Liver (tissue), 9 donors: ENCODE data around the gene WRAP73. TPM values are rescaled to one million over a fixed set of nuclear protein-coding genes. Genes with fewer than 3 reads are reported as not detected.

Experiments used
- DNase-seq: peaks from one replicate; pipeline ENCODE4 v3.0.0-alpha.2; 2017; ENCODE audit warnings: low spot score
- H3K27ac ChIP-seq, 2 donors: one replicate each; pipeline ENCODE4 v1.7.0; 2013; ENCODE audit warnings: inconsistent platforms in 2 of 2, low read length in 2 of 2, control low read depth in 1 of 2, low read depth in 1 of 2, mild to moderate bottlenecking in 1 of 2
- H3K27me3 ChIP-seq, 4 donors: one replicate each; pipeline versions ENCODE4 v1.6.1 to v1.7.0; 2013; ENCODE audit warnings: low read length in 3 of 4, inconsistent platforms in 1 of 4, mild to moderate bottlenecking in 1 of 4, moderate library complexity in 1 of 4; ENCODE audit not compliant: control insufficient read depth in 4 of 4, insufficient read depth in 4 of 4
- H3K36me3 ChIP-seq, 4 donors: one replicate each; pipeline versions ENCODE4 v1.6.1 to v1.7.0; 2013; ENCODE audit warnings: low read length in 3 of 4, mild to moderate bottlenecking in 3 of 4, low read depth in 1 of 4, moderate library complexity in 1 of 4; ENCODE audit not compliant: control insufficient read depth in 4 of 4, insufficient read depth in 3 of 4
- H3K4me1 ChIP-seq, 4 donors: one replicate each; pipeline versions ENCODE4 v1.6.1 to v1.7.0; 2013; ENCODE audit warnings: low read length in 3 of 4, mild to moderate bottlenecking in 3 of 4, moderate library complexity in 1 of 4; ENCODE audit not compliant: control insufficient read depth in 4 of 4, insufficient read depth in 4 of 4
- H3K4me3 ChIP-seq, 3 donors: one replicate each; pipeline versions ENCODE4 v1.6.1 to v1.7.0; 2013; ENCODE audit warnings: low read length in 3 of 3, control low read depth in 1 of 3, low read depth in 1 of 3, mild to moderate bottlenecking in 1 of 3
- H3K9ac ChIP-seq, 2 donors: one replicate each; pipeline ENCODE4 v1.7.0; 2013; ENCODE audit warnings: low read length in 2 of 2, mild to moderate bottlenecking in 2 of 2, moderate library complexity in 2 of 2, control low read depth in 1 of 2, low read depth in 1 of 2
- H3K9me3 ChIP-seq, 4 donors: one replicate each; pipeline versions ENCODE4 v1.6.1 to v1.7.0; 2013; ENCODE audit warnings: low read length in 3 of 4; ENCODE audit not compliant: control insufficient read depth in 4 of 4
- EGR1 ChIP-seq, 2 donors: IDR thresholded peaks; 2 replicates each; pipeline ENCODE4 v1.6.1; 2016 to 2018; ENCODE audit warnings: antibody characterized with exemption in 2 of 2, low read depth in 2 of 2
- FOXA1 ChIP-seq: IDR thresholded peaks from 2 replicates; pipeline ENCODE4 v1.6.1; 2016; ENCODE audit warnings: antibody characterized with exemption
- FOXA2 ChIP-seq: IDR thresholded peaks from 2 replicates; pipeline ENCODE4 v1.6.1; 2016; ENCODE audit warnings: antibody characterized with exemption
- GABPA ChIP-seq, 2 donors: IDR thresholded peaks in 1 of 2; conservative IDR thresholded peaks in 1 of 2; 2 replicates each; pipeline ENCODE4 v1.6.1; 2016; ENCODE audit warnings: antibody characterized with exemption in 2 of 2, mild to moderate bottlenecking in 1 of 2, moderate library complexity in 1 of 2
- HNF4A ChIP-seq, 2 donors: conservative IDR thresholded peaks; 2 replicates each; pipeline ENCODE4 v1.6.1; 2016; ENCODE audit warnings: antibody characterized with exemption in 2 of 2, mild to moderate bottlenecking in 2 of 2
- HNF4G ChIP-seq: IDR thresholded peaks from 2 replicates; pipeline ENCODE4 v1.6.1; 2016; ENCODE audit warnings: antibody characterized with exemption
- JUND ChIP-seq, 2 donors: IDR thresholded peaks; 2 replicates each; pipeline ENCODE4 v1.6.1; 2016; ENCODE audit warnings: antibody characterized with exemption in 2 of 2
- NR2F2 ChIP-seq: IDR thresholded peaks from 2 replicates; pipeline ENCODE4 v1.6.1; 2016; ENCODE audit warnings: antibody characterized with exemption
- RAD21 ChIP-seq, 2 donors: IDR thresholded peaks; 2 replicates each; pipeline ENCODE4 v1.6.1; 2016; ENCODE audit warnings: antibody characterized with exemption in 2 of 2, mild to moderate bottlenecking in 2 of 2
- RXRA ChIP-seq, 2 donors: IDR thresholded peaks; 2 replicates each; pipeline ENCODE4 v1.6.1; 2017 to 2018; ENCODE audit warnings: antibody characterized with exemption in 2 of 2, mild to moderate bottlenecking in 1 of 2
- SP1 ChIP-seq: IDR thresholded peaks from 2 replicates; pipeline ENCODE4 v1.6.1; 2018; ENCODE audit warnings: antibody characterized with exemption, mild to moderate bottlenecking
- TAF1 ChIP-seq: conservative IDR thresholded peaks from 2 replicates; pipeline ENCODE4 v1.6.1; 2016; ENCODE audit warnings: antibody characterized with exemption, mild to moderate bottlenecking
- YY1 ChIP-seq: IDR thresholded peaks from 2 replicates; pipeline ENCODE4 v1.6.1; 2016; ENCODE audit warnings: antibody characterized with exemption, mild to moderate bottlenecking
- WGBS: extraction: QIAGEN DNeasy Blood & Tissue Kit; methylation state at CpG from one replicate; pipeline ENCODE4 v1.1.7; 2013; 5-methylcytosine and 5-hydroxymethylcytosine counted together
- polyA plus RNA-seq, 2 donors: library from polyadenylated mRNA; stranded (reverse) in 1 of 2; unstranded in 1 of 2; fragments of 200-250 nt in 1 of 2; fragments of >200 nt in 1 of 2; fragmentation: Nextera tagmentation in 1 of 2; extraction: Ambion mirVana in 1 of 2; gene quantifications; one replicate each; pipeline versions ENCODE4 v1.2.1 to v1.2.3, GENCODE V29; 2013 to 2015
- total RNA-seq, 2 donors: library from RNA; depleted of rRNA; stranded (reverse); fragments of >200 nt; gene quantifications; one replicate each; pipeline ENCODE4 v1.2.3, GENCODE V29; 2014
- TF ChIP-seq, protein P1 (sequence below): fragments of 150-350 bp; IDR thresholded peaks from 2 replicates; pipeline ENCODE4 v1.5.1; 2017; ENCODE audit warnings: improper control_type of control experiment, low read depth, low read length; ENCODE audit not compliant: missing input control
- TF ChIP-seq, protein P2 (sequence below): IDR thresholded peaks from 2 replicates; pipeline ENCODE4 v1.6.1; 2016; ENCODE audit warnings: antibody characterized with exemption
- TF ChIP-seq, protein P3 (sequence below): IDR thresholded peaks from 2 replicates; pipeline ENCODE4 v1.6.1; 2016; ENCODE audit warnings: antibody characterized with exemption
- TF ChIP-seq, protein P4 (sequence below): IDR thresholded peaks from 2 replicates; pipeline ENCODE4 v1.6.1; 2016; ENCODE audit warnings: antibody characterized with exemption
- donor health status: healthy.
- donor health status: healthy.
- donor health status: healthy.
- donor health status: healthy.
- donor health status: healthy.

The WRAP73 gene
- total and polyA plus RNA-seq, 4 donors: 7.6 to 14.6 (median 10.0) TPM

DNA sequence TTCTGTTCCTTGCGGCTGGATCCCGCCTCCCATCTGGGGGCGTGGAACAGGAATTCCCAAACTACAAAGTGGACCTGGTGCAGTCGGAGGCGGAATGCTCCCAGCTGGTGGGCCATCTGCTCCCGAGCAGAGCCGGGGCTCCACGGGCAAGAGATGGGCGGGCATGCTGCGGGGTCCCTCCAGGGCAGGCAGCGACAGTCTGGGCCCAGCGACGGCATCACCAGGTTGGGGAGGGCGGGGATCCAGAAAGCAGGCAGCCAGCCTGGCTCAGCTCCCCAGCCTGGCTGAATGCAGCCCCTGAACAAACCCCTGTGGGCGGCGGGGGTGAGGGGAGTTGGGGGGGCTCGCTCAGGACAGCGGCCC is 42.2 kb downstream of the WRAP73 start:
- H3K27me3 ChIP-seq: peaks cover 0 to 2% (median 0%) of the 10 kb centered on the region in 4 donors
- DNase-seq: no peak
- no peak overlapping the region for H3K4me3 ChIP-seq
- H3K9ac ChIP-seq: no peak overlapping the region
- peaks cover 0 to 1% (median 0%) of the 10 kb centered on the region in 4 donors for H3K36me3 ChIP-seq
- no peaks in the 10 kb centered on the region for H3K9me3 ChIP-seq
- 87% methylated on average over 18 of the region's 18 CpGs for WGBS
- H3K4me1 ChIP-seq: peaks cover 5 to 8% (median 6%) of the 10 kb centered on the region in 4 donors
- TF ChIP-seq NR2F2 (no peak), HNF4A (conservative IDR thresholded peaks at IDR 0.05) (no peak), TAF1 (no peak), FOXA2 (no peak), RXRA (IDR thresholded peaks at IDR 0.05) (no peak), RAD21 (IDR thresholded peaks at IDR 0.05) (no peak), FOXA1 (no peak), YY1 (no peak)
- no peak overlapping the region for H3K27ac ChIP-seq

DNA sequence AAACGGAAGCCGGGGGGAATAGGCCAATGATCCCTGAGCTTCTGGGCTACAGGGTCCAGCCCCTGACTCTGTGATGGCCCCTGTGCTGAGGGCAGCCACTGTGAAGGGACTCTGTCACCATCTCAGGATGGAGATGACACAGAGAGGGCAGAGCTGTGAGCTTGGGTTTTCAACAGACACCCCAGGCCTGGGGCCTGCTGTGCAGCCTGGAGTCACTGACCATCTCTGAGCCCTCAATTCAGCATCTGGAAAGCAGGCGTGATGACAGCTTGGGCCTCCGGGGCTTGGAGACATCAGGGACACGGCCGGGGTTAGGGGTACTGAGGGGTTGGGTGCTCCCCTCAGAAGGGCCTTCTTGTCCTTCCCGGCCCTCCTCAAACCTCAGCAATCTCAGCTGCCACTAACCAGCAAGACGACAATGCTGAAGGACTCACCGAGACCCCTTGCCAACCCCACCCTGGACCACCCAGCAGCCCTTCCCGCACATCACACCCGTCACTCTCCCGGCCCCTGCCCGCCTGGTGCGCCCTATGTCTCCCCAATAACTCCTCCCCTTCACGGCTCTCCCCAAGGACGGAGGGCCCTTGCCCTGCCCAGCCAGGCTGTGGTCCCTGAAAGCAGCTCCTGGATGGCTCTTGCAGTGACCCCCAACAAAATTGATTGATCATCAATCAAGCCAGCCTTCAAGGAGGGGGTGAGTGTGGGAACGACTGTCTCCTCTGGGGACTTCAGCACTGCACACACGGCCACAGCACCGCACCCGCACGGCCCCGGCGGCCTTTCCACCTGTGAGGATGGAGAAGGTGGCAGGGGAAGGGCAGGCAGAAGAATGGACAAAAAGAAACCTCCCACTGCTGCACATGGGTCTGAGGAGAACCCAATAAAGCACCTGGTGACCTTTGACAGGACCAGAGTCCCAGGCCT is 42.9 kb downstream of the WRAP73 start:
- no peak overlapping the region for H3K27ac ChIP-seq
- TF ChIP-seq SP1: no peak
- TF ChIP-seq EGR1 (IDR thresholded peaks at IDR 0.05; ENCODE audit: low read depth in 2 of 2): no peak
- TF ChIP-seq YY1: no peak
- TF ChIP-seq, protein P1, sequence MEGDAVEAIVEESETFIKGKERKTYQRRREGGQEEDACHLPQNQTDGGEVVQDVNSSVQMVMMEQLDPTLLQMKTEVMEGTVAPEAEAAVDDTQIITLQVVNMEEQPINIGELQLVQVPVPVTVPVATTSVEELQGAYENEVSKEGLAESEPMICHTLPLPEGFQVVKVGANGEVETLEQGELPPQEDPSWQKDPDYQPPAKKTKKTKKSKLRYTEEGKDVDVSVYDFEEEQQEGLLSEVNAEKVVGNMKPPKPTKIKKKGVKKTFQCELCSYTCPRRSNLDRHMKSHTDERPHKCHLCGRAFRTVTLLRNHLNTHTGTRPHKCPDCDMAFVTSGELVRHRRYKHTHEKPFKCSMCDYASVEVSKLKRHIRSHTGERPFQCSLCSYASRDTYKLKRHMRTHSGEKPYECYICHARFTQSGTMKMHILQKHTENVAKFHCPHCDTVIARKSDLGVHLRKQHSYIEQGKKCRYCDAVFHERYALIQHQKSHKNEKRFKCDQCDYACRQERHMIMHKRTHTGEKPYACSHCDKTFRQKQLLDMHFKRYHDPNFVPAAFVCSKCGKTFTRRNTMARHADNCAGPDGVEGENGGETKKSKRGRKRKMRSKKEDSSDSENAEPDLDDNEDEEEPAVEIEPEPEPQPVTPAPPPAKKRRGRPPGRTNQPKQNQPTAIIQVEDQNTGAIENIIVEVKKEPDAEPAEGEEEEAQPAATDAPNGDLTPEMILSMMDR: no peak
- TF ChIP-seq TAF1: no peak
- TF ChIP-seq GABPA (IDR thresholded peaks at IDR 0.05 in 1 of 2, conservative IDR thresholded peaks at IDR 0.05 in 1 of 2): no peak
- TF ChIP-seq, protein P2, sequence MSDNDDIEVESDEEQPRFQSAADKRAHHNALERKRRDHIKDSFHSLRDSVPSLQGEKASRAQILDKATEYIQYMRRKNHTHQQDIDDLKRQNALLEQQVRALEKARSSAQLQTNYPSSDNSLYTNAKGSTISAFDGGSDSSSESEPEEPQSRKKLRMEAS: no peak
- TF ChIP-seq HNF4G: no peak
- TF ChIP-seq, protein P3, sequence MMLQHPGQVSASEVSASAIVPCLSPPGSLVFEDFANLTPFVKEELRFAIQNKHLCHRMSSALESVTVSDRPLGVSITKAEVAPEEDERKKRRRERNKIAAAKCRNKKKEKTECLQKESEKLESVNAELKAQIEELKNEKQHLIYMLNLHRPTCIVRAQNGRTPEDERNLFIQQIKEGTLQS: no peak
- TF ChIP-seq, protein P4, sequence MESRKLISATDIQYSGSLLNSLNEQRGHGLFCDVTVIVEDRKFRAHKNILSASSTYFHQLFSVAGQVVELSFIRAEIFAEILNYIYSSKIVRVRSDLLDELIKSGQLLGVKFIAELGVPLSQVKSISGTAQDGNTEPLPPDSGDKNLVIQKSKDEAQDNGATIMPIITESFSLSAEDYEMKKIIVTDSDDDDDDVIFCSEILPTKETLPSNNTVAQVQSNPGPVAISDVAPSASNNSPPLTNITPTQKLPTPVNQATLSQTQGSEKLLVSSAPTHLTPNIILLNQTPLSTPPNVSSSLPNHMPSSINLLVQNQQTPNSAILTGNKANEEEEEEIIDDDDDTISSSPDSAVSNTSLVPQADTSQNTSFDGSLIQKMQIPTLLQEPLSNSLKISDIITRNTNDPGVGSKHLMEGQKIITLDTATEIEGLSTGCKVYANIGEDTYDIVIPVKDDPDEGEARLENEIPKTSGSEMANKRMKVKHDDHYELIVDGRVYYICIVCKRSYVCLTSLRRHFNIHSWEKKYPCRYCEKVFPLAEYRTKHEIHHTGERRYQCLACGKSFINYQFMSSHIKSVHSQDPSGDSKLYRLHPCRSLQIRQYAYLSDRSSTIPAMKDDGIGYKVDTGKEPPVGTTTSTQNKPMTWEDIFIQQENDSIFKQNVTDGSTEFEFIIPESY: no peak
- no peak for TF ChIP-seq JUND (IDR thresholded peaks at IDR 0.05)
- peaks cover 0 to 1% (median 0%) of the 10 kb centered on the region in 4 donors for H3K36me3 ChIP-seq
- 88% methylated on average over 23 of the region's 23 CpGs for WGBS
- no peak overlapping the region for H3K4me3 ChIP-seq
- H3K4me1 ChIP-seq: peaks cover 5 to 8% (median 6%) of the 10 kb centered on the region in 4 donors
- H3K9me3 ChIP-seq: no peaks in the 10 kb centered on the region
- peaks cover 0 to 2% (median 0%) of the 10 kb centered on the region in 4 donors for H3K27me3 ChIP-seq
- no peak for DNase-seq
- H3K9ac ChIP-seq: no peak overlapping the region
